HG02840 (cell line): Measurements from ENCODE around the gene BEST3.

Experiments
- ATAC-seq: cut with Tn5 transposase; IDR thresholded peaks from one replicate; pipeline ENCODE4 v1.9.1; 2021; ENCODE audit warnings: mild to moderate bottlenecking, moderate library complexity, moderate number of reproducible peaks; ENCODE audit not compliant: unreplicated experiment, low FRiP score

Gene BEST3

GRCh38 chr12:69655616-69656340 is 43.3 kb downstream of the BEST3 start:
- no peak for ATAC-seq

DNA sequence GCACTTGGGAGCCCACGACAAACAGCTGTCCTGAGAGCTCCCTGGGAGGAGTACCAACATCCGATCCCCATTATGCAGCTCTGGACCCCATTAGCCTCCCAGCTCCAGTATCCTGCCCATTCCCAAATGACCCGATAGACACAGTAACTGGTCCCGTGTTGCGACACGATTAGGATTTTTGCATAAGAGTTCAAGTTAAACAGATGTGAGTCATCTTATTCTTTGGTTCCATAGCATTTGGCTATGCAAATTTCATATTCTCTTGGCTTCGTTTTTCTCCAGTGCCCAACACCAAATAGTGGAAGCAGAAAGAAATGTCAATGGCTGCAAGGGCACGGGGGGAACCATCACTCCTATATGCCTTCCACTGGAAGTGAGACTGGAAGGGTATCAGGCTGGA is 45.4 kb downstream of the BEST3 start:
- ATAC-seq: no peak

GRCh38 chr12:69651922-69652321 is 47.2 kb downstream of the BEST3 start:
- ATAC-seq: no peak

GRCh38 chr12:69649529-69649928 is 49.6 kb downstream of the BEST3 start:
- no peak for ATAC-seq

DNA sequence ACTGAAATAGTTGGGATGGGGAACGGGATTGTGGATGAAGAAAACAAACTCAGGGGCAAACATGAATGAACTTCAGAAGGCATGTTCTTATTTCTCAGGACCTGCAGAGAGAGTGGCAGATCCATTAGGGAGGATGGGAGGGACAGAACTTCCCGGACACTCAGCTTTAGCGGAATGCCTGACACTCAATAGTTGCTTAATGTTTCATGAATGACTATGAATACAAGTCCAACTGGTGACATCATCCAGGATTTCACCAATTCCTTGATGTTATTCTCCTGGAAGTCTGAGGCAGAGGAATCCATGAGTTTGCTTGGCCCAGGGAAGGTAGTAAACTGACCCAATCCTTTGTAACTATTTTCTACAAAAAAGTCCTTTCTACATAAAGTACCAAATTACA is 50.6 kb downstream of the BEST3 start:
- no peak for ATAC-seq

GRCh38 chr12:69647178-69647577 is 51.9 kb downstream of the BEST3 start:
- ATAC-seq: no peak

DNA sequence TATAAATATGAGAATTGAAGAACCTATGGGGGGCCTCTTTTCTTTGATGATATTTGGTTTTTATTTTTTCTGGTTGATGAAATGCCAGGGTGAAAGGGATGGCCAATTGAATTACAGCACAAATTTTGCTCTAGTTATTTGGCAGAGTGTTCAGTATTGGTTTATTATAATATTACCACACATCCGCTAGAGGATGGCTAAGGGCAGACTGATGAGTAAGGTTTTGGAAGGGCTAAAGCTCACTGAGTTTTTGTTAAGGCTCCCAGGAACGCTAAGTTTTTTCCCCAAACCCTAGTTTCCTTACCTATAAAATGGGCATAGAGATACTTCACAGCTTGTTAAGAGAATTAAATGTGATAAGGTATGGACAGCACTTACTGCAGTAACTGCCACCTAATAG is 54.1 kb downstream of the BEST3 start:
- ATAC-seq: no peak

DNA sequence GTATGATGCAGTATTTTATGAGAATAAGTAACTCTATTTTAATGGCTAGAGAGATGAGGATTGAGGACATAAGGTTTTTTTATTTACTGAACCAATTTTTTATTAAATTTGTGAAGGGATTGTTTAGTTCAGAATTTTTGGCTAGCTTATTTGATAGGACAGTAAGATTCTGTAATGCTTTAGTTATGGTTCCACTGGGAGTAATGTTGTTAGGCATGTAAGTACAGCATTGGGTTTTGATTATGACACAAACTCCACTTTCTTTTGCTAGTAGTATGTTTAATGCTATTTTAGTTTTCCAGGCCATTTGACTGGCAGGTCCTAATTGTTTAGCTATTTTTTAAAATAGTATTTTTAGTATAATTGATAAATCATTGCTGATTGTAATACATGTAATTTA is 54.6 kb downstream of the BEST3 start:
- no peak for ATAC-seq

DNA sequence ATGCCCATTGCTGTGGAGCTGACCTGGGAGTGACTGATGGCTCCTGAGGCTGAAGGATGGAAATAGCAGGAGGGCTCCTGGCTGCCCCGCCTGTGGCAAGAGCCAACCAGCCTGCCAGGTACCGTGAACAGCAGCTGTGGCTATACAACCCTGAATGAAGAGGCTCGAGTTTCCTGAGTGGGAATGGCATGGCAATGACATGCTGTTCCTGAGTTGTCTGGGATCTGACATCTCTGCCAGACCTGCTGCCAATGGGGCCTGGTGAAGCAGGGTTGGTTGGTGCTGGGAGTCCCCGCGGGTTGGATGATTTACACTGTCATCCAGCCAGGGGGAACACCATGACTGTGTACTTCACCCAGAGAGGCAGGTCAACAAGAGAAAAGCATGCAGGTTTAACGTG is 56.6 kb downstream of the BEST3 start:
- ATAC-seq: no peak

DNA sequence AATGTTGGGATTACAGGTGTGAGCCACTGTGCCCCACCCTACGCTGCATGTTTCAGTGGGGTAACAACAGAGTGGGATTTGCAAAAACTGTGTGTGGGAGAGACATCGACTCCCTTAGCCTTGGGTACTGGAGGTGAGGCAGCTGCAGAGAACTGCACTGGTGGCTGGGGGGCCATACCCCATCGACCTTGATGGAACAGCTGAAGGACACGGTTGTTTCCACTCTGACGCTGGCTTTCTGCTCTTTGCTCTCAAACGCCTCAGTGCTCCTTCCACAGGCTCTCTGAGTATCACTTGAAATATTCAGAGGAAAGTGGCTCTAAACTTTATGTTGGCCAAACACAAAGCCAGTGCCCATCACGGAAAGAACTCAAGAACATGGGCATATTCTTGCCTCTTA is 57.6 kb downstream of the BEST3 start:
- no peak for ATAC-seq

DNA sequence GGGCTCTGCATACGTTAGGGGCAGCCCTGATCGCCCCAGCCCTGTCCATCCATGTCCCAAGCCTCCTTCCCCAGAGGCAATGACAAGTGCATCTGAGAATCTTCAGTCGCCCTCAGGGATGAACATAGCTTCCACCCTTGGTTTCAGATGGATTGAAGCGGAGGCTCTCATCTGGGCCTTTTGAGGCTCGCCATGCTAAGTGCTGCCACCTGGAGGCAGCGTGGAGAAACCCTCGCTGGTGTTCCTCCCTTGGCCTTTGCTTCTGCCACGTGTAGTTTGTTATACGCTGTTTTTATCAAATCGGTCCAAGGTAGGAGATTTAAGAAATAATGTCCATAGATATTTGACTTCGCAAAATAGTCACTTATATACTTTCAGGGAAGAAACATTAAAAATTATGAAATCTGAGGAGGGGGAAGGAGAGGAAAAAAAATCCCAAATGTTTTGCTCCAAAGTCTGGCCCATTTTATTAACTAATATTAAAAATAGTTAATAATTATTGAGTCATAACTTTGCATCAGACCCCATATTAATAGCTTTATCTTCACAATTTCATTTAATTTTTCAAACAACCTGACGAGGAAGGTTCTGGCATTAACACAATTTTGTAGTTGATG is 59.6 kb downstream of the BEST3 start:
- ATAC-seq: no peak

- ATAC-seq: no peak
Measured at GRCh38 chr12:69633061-69633460, 66.0 kb downstream of the BEST3 start.

DNA sequence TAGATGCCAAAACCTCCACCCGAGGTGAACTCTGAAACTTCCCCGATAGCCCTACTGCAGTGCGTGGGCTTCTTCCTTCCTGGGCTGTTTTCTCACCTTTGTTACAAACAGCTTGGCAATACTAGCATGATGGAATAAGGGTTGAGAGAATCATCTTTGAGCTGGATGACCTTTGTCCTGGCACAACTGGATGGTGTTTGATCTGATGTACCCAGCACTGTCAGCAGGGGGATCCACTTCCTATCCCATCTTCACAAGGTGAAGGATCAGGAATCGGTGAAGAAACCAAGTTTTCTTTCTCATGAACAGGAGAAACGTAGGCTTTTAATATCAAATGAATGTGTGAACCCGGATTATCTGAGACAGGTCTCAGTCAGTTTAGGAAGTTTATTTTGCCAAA is 68.9 kb downstream of the BEST3 start:
- ATAC-seq: no peak

GRCh38 chr12:69627501-69627900 is 71.6 kb downstream of the BEST3 start:
- no peak for ATAC-seq

DNA sequence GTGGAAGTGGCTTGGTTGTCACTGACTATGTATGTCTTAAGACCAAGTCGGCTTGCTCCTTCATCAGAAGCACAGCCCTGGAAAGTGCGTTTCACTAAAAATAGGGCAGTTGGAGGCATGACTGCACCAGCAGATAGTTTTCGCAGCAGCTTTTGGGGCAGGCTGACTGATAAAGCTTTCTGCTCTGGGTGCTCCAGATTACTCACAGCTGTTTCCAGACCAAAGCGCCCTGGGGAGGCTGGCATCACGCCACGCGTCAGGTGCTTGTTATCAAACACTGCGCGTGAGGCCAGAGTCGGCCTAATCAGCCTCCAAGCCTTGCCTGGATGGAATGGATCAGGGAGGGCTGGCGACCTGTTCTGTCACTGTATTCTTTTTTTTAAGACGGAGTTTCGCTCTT is 75.1 kb downstream of the BEST3 start:
- ATAC-seq: no peak

- no peak for ATAC-seq
Measured at GRCh38 chr12:69621551-69621950, 77.6 kb downstream of the BEST3 start.

DNA sequence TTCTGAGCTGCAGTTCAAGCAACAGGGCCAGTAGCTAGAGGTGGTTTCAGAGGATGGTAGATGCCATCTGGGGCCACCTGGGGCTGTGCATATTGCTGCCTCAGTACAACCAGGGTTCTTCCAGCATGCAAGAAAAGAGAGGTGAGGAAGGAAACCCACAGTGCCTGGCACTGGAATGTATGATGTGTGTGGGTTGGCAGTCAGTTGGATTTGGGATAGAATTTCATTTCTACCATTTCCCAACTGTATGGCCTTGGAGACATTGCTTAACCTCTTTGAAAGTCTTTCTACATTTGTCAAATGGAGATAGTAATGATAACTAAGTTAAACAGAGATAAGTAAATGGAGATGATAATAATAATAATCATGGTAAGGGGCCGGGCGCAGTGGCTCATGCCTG is 78.2 kb downstream of the BEST3 start:
- no peak for ATAC-seq

DNA sequence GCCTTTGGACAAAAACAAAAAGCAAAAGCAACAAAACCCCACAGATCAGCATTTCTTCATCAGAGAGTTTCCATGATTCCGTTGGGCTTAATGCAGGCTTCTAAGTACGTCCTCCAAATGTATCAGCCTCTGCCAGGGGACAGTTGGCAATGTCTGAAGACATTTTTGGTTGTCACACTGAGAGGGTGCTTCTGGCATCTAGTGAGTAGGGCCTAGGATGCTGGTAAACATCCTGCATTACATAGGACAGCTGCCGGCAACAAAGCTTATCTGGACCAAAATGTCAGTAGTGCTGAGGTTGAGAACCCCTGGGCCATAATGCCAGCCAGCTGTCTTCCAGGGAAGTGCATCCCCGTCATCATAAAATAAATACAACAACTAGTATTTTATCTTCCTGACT is 79.0 kb downstream of the BEST3 start:
- no peak for ATAC-seq

- ATAC-seq: no peak
Measured at GRCh38 chr12:69619050-69619449, 80.1 kb downstream of the BEST3 start.

GRCh38 chr12:69616025-69616424 is 83.1 kb downstream of the BEST3 start:
- no peak for ATAC-seq

- ATAC-seq: no peak
Measured at GRCh38 chr12:69613351-69613750, 85.8 kb downstream of the BEST3 start.

GRCh38 chr12:69610729-69611128 is 88.4 kb downstream of the BEST3 start, which contains the start of gene LRRC10:
Gene LRRC10 (minus strand): TSS chr12:69610907. CDS start chr12:69610838, 69 bp downstream.
- ATAC-seq: no peak
